Gastroesophageal sphincter (tissue), 3 donors: ENCODE results near the gene PCED1B.

ENCODE experiments used
- POLR2A ChIP-seq, 2 donors: fragments of 450-650 bp; IDR thresholded peaks; one replicate each; pipeline ENCODE4 v1.6.1; 2017; ENCODE audit warnings: antibody characterized with exemption in 2 of 2, mild to moderate bottlenecking in 2 of 2, moderate library complexity in 1 of 2
- POLR2AphosphoS5 ChIP-seq: sonication (generic); formaldehyde crosslinking; IDR thresholded peaks from one replicate; pipeline ENCODE4 v1.6.1; 2017; ENCODE audit warnings: antibody characterized with exemption
- TF ChIP-seq, protein P1 (sequence below), 4 experiments: fragments of 200-600 bp in 2 of 4; fragments of 450-650 bp in 2 of 4; sonication (generic) in 1 of 4; IDR thresholded peaks; one replicate each; pipeline ENCODE4 v1.5.1; 2017 to 2019; ENCODE audit warnings: antibody characterized with exemption in 4 of 4, mild to moderate bottlenecking in 2 of 4, moderate library complexity in 2 of 4

DNA sequence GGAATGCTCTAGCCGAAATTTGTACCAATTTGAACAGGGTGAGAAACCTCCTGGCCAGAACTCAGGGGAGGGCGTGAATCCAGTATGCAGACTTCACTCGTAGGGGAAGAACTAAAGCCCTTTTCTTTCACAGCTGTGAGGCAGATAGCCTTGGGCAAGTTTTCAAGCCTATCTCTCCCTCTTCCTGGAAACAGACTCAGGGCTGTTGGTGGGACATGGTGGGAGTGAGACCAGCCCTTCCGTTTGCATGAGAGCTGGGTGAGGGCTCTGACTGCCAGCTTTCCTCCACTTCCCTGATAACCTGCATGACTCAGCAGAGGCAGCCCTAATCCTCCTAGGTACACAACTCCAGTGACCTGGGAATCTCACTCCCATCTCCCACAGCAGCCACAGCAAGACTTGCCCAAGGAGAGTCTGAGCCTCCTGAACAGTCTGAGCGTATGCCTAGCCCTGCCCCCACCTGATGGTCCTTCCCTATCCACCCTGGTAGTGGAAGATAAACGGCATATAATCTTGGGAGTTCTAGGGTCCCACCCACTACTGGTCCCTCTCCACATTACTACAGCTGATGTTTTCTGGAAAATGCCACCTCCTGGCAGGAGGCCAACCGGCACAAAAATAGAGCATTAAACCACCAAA lies 170.4 kb downstream of the PCED1B start:
- TF ChIP-seq, protein P1, sequence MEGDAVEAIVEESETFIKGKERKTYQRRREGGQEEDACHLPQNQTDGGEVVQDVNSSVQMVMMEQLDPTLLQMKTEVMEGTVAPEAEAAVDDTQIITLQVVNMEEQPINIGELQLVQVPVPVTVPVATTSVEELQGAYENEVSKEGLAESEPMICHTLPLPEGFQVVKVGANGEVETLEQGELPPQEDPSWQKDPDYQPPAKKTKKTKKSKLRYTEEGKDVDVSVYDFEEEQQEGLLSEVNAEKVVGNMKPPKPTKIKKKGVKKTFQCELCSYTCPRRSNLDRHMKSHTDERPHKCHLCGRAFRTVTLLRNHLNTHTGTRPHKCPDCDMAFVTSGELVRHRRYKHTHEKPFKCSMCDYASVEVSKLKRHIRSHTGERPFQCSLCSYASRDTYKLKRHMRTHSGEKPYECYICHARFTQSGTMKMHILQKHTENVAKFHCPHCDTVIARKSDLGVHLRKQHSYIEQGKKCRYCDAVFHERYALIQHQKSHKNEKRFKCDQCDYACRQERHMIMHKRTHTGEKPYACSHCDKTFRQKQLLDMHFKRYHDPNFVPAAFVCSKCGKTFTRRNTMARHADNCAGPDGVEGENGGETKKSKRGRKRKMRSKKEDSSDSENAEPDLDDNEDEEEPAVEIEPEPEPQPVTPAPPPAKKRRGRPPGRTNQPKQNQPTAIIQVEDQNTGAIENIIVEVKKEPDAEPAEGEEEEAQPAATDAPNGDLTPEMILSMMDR (IDR thresholded peaks at IDR 0.05): no peak
- TF ChIP-seq POLR2A (IDR thresholded peaks at IDR 0.05) (no peak), POLR2AphosphoS5 (no peak)
